Neural progenitor cell (in vitro differentiated cells): ENCODE measurements around the gene PARP8.

Experiments used
- CTCF ChIP-seq: fragments of 200-600 bp; sonication (generic); IDR thresholded peaks from 2 replicates; pipeline ENCODE4 v1.5.1; 2017; ENCODE audit warnings: antibody characterized with exemption, mild to moderate bottlenecking
- EZH2 ChIP-seq: fragments of 200-600 bp; sonication (generic); IDR thresholded peaks from 2 replicates; pipeline ENCODE4 v1.6.1; 2017; ENCODE audit warnings: antibody characterized with exemption, mild to moderate bottlenecking, moderate library complexity
- EZH2phosphoT487 ChIP-seq: fragments of 200-600 bp; sonication (generic); IDR thresholded peaks from 2 replicates; pipeline ENCODE4 v1.6.1; 2017; ENCODE audit warnings: antibody characterized with exemption

GRCh38 chr5:50767588-50767987, 101.2 kb downstream of the PARP8 start:
- TF ChIP-seq CTCF (no peak), EZH2 (no peak), EZH2phosphoT487 (no peak)
